ENCODE measurements around the gene KRT4. TPM values are rescaled to one million over a fixed set of nuclear protein-coding genes. Genes with fewer than 3 reads are reported as not detected.

The KRT4 gene
- polyA plus RNA-seq, 1 donor, result 0.47 TPM

Other genes starting within 250 kb of the KRT4 start
- gene KRT74, start 240.3 kb downstream of the KRT4 start, polyA plus RNA-seq (ENCODE audit: insufficient read length), result not detected
- gene KRT72, start 212.7 kb downstream of the KRT4 start, polyA plus RNA-seq (ENCODE audit: insufficient read length), result not detected
- gene KRT73, start 195.6 kb downstream of the KRT4 start, polyA plus RNA-seq (ENCODE audit: insufficient read length), result not detected
- gene KRT2, start 161.9 kb downstream of the KRT4 start, polyA plus RNA-seq (ENCODE audit: insufficient read length), result not detected
- 0.17 TPM for gene KRT1, start 133.7 kb downstream of the KRT4 start, polyA plus RNA-seq (ENCODE audit: insufficient read length)
- not detected for gene KRT77, start 110.6 kb downstream of the KRT4 start, polyA plus RNA-seq (ENCODE audit: insufficient read length)
- not detected for gene KRT76, start 36.8 kb downstream of the KRT4 start, polyA plus RNA-seq (ENCODE audit: insufficient read length)
- gene KRT3, start 18.0 kb downstream of the KRT4 start, polyA plus RNA-seq (ENCODE audit: insufficient read length), result not detected
- not detected for gene KRT79, start 20.2 kb upstream of the KRT4 start, polyA plus RNA-seq (ENCODE audit: insufficient read length)
- not detected for gene KRT78, start 34.9 kb upstream of the KRT4 start, polyA plus RNA-seq (ENCODE audit: insufficient read length)
- 223 TPM for gene KRT8, start 91.0 kb upstream of the KRT4 start, polyA plus RNA-seq (ENCODE audit: insufficient read length)
- 155 TPM for gene KRT18, start 135.0 kb upstream of the KRT4 start, polyA plus RNA-seq (ENCODE audit: insufficient read length)
- gene EIF4B, start 192.3 kb upstream of the KRT4 start, polyA plus RNA-seq (ENCODE audit: insufficient read length), result 519 TPM
- 115 TPM for gene TNS2, start 235.9 kb upstream of the KRT4 start, polyA plus RNA-seq (ENCODE audit: insufficient read length)